ENCODE results near the gene KCNMB4. TPM values are rescaled to one million over a fixed set of nuclear protein-coding genes. Genes with fewer than 3 reads are reported as not detected.

Gene KCNMB4
- total RNA-seq, 4 donors from 2014 or later: 2.7 to 4.9 (median 3.3) TPM

GRCh38 chr12:70400124-70400523, 34.0 kb downstream of the KCNMB4 start:
- DNase-seq (ENCODE audit: low spot score in 2 of 2): no peak
- Histone ChIP-seq H3K4me3 (no peak overlapping the region), H3K9me3 (no peaks in the 10 kb centered on the region), H3K27ac (no peak overlapping the region), H3K27me3 (no peaks in the 10 kb centered on the region), H3K36me3 (no peaks in the 10 kb centered on the region), H3K4me1 (no peaks in the 10 kb centered on the region)
- 59% methylated on average over 3 of the region's 3 CpGs for WGBS
- TF ChIP-seq POLR2AphosphoS5 (IDR thresholded peaks at IDR 0.05): no peak
- TF ChIP-seq, protein P1, sequence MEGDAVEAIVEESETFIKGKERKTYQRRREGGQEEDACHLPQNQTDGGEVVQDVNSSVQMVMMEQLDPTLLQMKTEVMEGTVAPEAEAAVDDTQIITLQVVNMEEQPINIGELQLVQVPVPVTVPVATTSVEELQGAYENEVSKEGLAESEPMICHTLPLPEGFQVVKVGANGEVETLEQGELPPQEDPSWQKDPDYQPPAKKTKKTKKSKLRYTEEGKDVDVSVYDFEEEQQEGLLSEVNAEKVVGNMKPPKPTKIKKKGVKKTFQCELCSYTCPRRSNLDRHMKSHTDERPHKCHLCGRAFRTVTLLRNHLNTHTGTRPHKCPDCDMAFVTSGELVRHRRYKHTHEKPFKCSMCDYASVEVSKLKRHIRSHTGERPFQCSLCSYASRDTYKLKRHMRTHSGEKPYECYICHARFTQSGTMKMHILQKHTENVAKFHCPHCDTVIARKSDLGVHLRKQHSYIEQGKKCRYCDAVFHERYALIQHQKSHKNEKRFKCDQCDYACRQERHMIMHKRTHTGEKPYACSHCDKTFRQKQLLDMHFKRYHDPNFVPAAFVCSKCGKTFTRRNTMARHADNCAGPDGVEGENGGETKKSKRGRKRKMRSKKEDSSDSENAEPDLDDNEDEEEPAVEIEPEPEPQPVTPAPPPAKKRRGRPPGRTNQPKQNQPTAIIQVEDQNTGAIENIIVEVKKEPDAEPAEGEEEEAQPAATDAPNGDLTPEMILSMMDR (IDR thresholded peaks at IDR 0.05): no peak
- TF ChIP-seq POLR2A (IDR thresholded peaks at IDR 0.05): no peak
- TF ChIP-seq EP300 (IDR thresholded peaks at IDR 0.05): no peak

DNA sequence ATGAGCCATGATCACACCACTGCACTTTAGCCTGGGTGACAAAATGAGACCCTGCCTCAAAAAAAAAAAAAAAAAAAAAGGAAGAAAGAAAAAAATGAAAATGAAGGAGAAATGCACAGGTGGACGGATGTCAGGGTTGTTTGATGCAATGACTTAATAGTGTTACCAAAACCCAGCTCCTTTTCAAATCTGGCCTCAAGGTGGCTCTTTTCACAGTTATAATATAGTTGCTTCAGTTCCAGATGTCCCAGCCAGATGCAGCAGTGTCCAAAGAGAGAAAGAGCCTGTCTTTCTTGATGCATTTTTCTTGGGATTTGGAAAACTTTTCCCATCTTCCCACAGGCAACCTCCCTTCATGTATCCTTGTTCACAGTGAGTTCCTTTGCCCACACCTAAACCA, 36.5 kb downstream of the KCNMB4 start:
- Histone ChIP-seq H3K4me3 (no peak overlapping the region), H3K27ac (no peak overlapping the region), H3K4me1 (no peaks in the 10 kb centered on the region), H3K27me3 (no peaks in the 10 kb centered on the region), H3K9me3 (no peaks in the 10 kb centered on the region), H3K36me3 (no peaks in the 10 kb centered on the region)
- WGBS: 86% methylated on average over 1 of the region's 1 CpG
- no peak for TF ChIP-seq EP300 (IDR thresholded peaks at IDR 0.05)
- TF ChIP-seq POLR2AphosphoS5 (IDR thresholded peaks at IDR 0.05): no peak
- TF ChIP-seq, protein P1 (IDR thresholded peaks at IDR 0.05): no peak
- no peak for TF ChIP-seq POLR2A (IDR thresholded peaks at IDR 0.05)
- no peak for DNase-seq (ENCODE audit: low spot score in 2 of 2)

GRCh38 chr12:70403826-70404225, 37.7 kb downstream of the KCNMB4 start:
- no peaks in the 10 kb centered on the region for H3K36me3 ChIP-seq
- H3K27ac ChIP-seq: no peak overlapping the region
- H3K9me3 ChIP-seq: no peaks in the 10 kb centered on the region
- DNase-seq (ENCODE audit: low spot score in 2 of 2): no peak
- H3K27me3 ChIP-seq: no peaks in the 10 kb centered on the region
- no peak overlapping the region for H3K4me3 ChIP-seq
- H3K4me1 ChIP-seq: no peaks in the 10 kb centered on the region
- TF ChIP-seq, protein P1 (IDR thresholded peaks at IDR 0.05): no peak
- TF ChIP-seq EP300 (IDR thresholded peaks at IDR 0.05): no peak
- no peak for TF ChIP-seq POLR2A (IDR thresholded peaks at IDR 0.05)

DNA sequence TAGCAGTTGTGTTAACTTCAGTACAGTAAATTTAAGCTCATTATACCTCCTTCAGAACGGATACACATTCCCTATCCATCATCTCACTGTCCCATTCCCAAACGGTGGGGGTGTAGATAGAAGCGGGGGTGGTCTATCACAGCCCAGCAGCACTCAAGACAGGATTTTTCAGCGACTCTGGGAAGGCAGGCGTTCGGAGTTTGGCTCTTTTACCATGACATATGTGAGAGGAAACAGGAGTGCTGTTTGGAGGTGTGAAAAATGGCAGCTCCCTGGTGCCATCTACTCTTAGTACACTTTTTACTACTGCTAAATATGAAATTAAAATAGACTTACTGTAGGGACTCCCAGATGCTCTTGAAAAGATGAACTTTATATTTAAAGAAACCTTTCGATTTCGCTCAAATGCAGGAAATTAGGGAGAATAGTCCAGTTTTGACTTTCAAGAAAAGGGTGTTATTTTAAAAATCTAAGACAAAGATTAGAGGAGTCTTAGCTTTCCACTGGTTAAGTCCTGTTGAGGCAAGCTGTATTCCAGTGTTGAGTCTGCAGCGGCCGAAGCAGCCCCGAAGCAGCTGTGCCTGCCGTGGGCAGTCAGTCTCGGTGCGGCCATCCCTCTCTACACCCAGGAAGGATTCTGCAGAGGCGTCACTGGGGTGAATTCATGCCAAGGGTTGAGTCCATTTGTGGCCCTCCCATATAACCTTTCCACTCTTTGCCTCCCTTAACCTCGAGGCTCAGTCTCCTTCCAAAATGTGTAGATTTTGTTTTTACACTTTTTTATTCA, 42.1 kb downstream of the KCNMB4 start:
- no peaks in the 10 kb centered on the region for H3K27me3 ChIP-seq
- no peaks in the 10 kb centered on the region for H3K9me3 ChIP-seq
- 93% methylated on average over 16 of the region's 16 CpGs for WGBS
- H3K4me3 ChIP-seq: no peak overlapping the region
- H3K27ac ChIP-seq: no peak overlapping the region
- no peaks in the 10 kb centered on the region for H3K4me1 ChIP-seq
- no peak for DNase-seq (ENCODE audit: low spot score in 2 of 2)
- no peaks in the 10 kb centered on the region for H3K36me3 ChIP-seq
- TF ChIP-seq EP300 (IDR thresholded peaks at IDR 0.05) (no peak), POLR2A (IDR thresholded peaks at IDR 0.05) (no peak), POLR2AphosphoS5 (IDR thresholded peaks at IDR 0.05) (no peak)
- TF ChIP-seq, protein P1 (IDR thresholded peaks at IDR 0.05): no peak

DNA sequence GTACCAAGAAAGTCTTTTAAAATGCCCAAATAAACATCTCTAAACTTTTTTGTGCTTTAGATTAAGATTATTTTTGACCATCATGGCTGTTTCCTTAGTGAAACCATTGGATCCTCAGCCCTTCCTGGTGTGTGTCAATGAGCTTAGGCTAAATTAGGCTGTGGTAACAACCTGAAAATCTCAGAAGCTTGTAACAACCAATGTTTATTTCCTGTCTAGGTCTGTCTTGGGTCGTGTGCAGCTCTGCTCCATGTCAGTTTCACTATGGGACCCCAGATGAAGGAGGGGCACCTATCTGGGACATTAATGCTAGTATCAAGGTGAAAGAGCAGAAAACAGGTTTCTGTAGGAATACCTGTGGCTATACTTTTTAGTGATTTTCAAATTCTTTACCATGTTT, 49.9 kb downstream of the KCNMB4 start:
- WGBS: 56% methylated on average over 1 of the region's 1 CpG

More for the DNA sequence above, 49.9 kb downstream of the KCNMB4 start:
- TF ChIP-seq POLR2A (IDR thresholded peaks at IDR 0.05) (no peak), POLR2AphosphoS5 (IDR thresholded peaks at IDR 0.05) (no peak), EP300 (IDR thresholded peaks at IDR 0.05) (no peak)
- TF ChIP-seq, protein P1 (IDR thresholded peaks at IDR 0.05): no peak
- Histone ChIP-seq H3K4me3 (no peak overlapping the region), H3K36me3 (no peaks in the 10 kb centered on the region), H3K27ac (no peak overlapping the region), H3K9me3 (no peaks in the 10 kb centered on the region), H3K4me1 (no peaks in the 10 kb centered on the region), H3K27me3 (no peaks in the 10 kb centered on the region)
- no peak for DNase-seq (ENCODE audit: low spot score in 2 of 2)
